HG03354 (cell line): ENCODE results near the gene MYRIP.
"Not testable (repeated sequence)": the region's sequence is repeated elsewhere in the genome, so short reads cannot be mapped to it uniquely, and the experiment has no call there.

Source experiments
- ATAC-seq: cut with Tn5 transposase; IDR thresholded peaks from one replicate; pipeline ENCODE4 v1.9.1; 2021; ENCODE audit warnings: mild to moderate bottlenecking; ENCODE audit not compliant: unreplicated experiment, poor library complexity, severe bottlenecking

Gene MYRIP

GRCh38 chr3:40247714-40248454 lies 438.5 kb downstream of the MYRIP start:
- no peak for ATAC-seq

GRCh38 chr3:40248591-40248990 lies 439.2 kb downstream of the MYRIP start:
- no peak for ATAC-seq

- ATAC-seq, result no peak
Observed at GRCh38 chr3:40249168-40249567, 439.8 kb downstream of the MYRIP start.

- ATAC-seq, result no peak
Observed at GRCh38 chr3:40254491-40254890, 445.1 kb downstream of the MYRIP start.

- no peak for ATAC-seq
Observed at GRCh38 chr3:40254891-40255290, 445.5 kb downstream of the MYRIP start.

GRCh38 chr3:40255532-40255931 lies 446.1 kb downstream of the MYRIP start:
- ATAC-seq, result no peak

GRCh38 chr3:40258064-40258463 lies 448.7 kb downstream of the MYRIP start:
- ATAC-seq, result no peak

- no peak for ATAC-seq
Observed at GRCh38 chr3:40258555-40258954, 449.1 kb downstream of the MYRIP start.

GRCh38 chr3:40262331-40262730 lies 452.9 kb downstream of the MYRIP start:
- ATAC-seq, result no peak

- ATAC-seq, result no peak
Observed at GRCh38 chr3:40264451-40264850, 455.0 kb downstream of the MYRIP start.

- no peak for ATAC-seq
Observed at GRCh38 chr3:40265181-40265580, 455.8 kb downstream of the MYRIP start.

GRCh38 chr3:40267937-40268724 lies 458.7 kb downstream of the MYRIP start:
- ATAC-seq, result no peak

GRCh38 chr3:40268802-40269524 lies 459.6 kb downstream of the MYRIP start:
- no peak for ATAC-seq

- ATAC-seq, result no peak
Observed at GRCh38 chr3:40278791-40279190, 469.4 kb downstream of the MYRIP start.

GRCh38 chr3:40281995-40282394 lies 472.6 kb downstream of the MYRIP start:
- no peak for ATAC-seq

GRCh38 chr3:40283057-40283456 lies 473.6 kb downstream of the MYRIP start:
- ATAC-seq, result not testable (repeated sequence)

- no peak for ATAC-seq
Observed at GRCh38 chr3:40287248-40287647, 477.8 kb downstream of the MYRIP start.

GRCh38 chr3:40290396-40290795 lies 481.0 kb downstream of the MYRIP start:
- no peak for ATAC-seq

GRCh38 chr3:40291471-40291870 lies 482.1 kb downstream of the MYRIP start:
- no peak for ATAC-seq

- ATAC-seq, result no peak
Observed at GRCh38 chr3:40292637-40293349, 483.4 kb downstream of the MYRIP start.
